Immature natural killer cell (primary cell): ENCODE data around the gene UBXN1. TPM values are rescaled to one million over a fixed set of nuclear protein-coding genes. Genes with fewer than 3 reads are reported as not detected.
A peak's percentile ranks its signal among the peaks of the same experiment; 100 is the strongest.
"Not testable (repeated sequence)": the region's sequence is repeated elsewhere in the genome, so short reads cannot be mapped to it uniquely, and the experiment has no call there.

Experiments
- DNase-seq, 3 donors: peaks; one replicate each; pipeline ENCODE4 v3.0.0; 2022; ENCODE audit warnings: mixed read lengths in 1 of 3
- H3K27ac Mint-ChIP-seq, 6 donors: one replicate each; pipeline ENCODE4 v1.8.0; 2020; ENCODE audit warnings: mixed read lengths in 6 of 6, mild to moderate bottlenecking in 5 of 6, inconsistent platforms in 4 of 6, moderate library complexity in 3 of 6
- H3K27me3 Mint-ChIP-seq, 3 donors: one replicate each; pipeline ENCODE4 v1.8.0; 2020 to 2021; ENCODE audit warnings: low read depth in 3 of 3, mild to moderate bottlenecking in 3 of 3, mixed read lengths in 3 of 3, moderate library complexity in 3 of 3, inconsistent platforms in 1 of 3
- H3K36me3 Mint-ChIP-seq, 3 donors: one replicate each; pipeline ENCODE4 v1.8.0; 2020; ENCODE audit warnings: mixed read lengths in 3 of 3, inconsistent platforms in 2 of 3, mild to moderate bottlenecking in 2 of 3
- H3K4me1 Mint-ChIP-seq, 2 donors: one replicate each; pipeline ENCODE4 v1.8.0; 2020; ENCODE audit warnings: inconsistent platforms in 2 of 2, mild to moderate bottlenecking in 2 of 2, mixed read lengths in 2 of 2, moderate library complexity in 1 of 2
- H3K4me3 Mint-ChIP-seq, 5 donors: one replicate each; pipeline ENCODE4 v1.8.0; 2020; ENCODE audit warnings: mild to moderate bottlenecking in 5 of 5, mixed read lengths in 5 of 5, inconsistent platforms in 3 of 5, moderate library complexity in 3 of 5
- H3K9me3 Mint-ChIP-seq, 6 donors: one replicate each; pipeline ENCODE4 v1.8.0; 2020; ENCODE audit warnings: mild to moderate bottlenecking in 6 of 6, mixed read lengths in 6 of 6, inconsistent platforms in 4 of 6, moderate library complexity in 3 of 6
- polyA plus RNA-seq, 3 donors: library from polyadenylated mRNA; unstranded; fragments of 300-500 nt; fragmentation: Illumina TruSeq; gene quantifications; one replicate each; pipeline ENCODE4 v1.2.3, GENCODE V29; 2021

UBXN1 gene
- polyA plus RNA-seq, 3 donors from 2014 or later: 93.1 to 152 (median 152) TPM

DNA sequence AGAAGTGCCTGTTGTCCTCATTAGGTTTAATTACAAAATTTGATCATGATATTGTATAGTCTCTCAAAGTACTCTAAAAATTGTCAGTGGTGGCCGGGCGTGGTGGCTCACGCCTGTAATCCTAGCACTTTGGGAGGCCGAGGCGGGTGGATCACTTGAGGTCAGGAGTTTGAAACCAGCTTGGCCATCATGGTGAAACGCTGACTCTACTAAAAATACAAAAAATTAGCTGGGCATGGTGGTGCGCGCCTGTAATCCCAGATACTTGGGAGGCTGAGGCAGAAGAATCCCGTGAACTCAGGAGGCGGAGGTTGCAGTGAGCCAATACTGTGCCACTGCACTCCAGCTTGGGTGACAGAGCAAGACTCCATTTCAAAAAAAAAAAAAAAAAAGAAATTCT, 3.5 kb downstream of the UBXN1 start:
- H3K4me3 Mint-ChIP-seq, DNase-seq, H3K9me3 Mint-ChIP-seq: not testable (repeated sequence)
- H3K27me3 Mint-ChIP-seq: peaks cover 14 to 20% (median 17%) of the 10 kb centered on the region in 3 donors
- H3K4me1 Mint-ChIP-seq: peaks cover 54 to 59% of the 10 kb centered on the region in 2 donors
- H3K36me3 Mint-ChIP-seq: peaks cover 8 to 13% (median 10%) of the 10 kb centered on the region in 3 donors
- H3K27ac Mint-ChIP-seq: peak overlapping the region in 1 of 6 donors; percentile 41

DNA sequence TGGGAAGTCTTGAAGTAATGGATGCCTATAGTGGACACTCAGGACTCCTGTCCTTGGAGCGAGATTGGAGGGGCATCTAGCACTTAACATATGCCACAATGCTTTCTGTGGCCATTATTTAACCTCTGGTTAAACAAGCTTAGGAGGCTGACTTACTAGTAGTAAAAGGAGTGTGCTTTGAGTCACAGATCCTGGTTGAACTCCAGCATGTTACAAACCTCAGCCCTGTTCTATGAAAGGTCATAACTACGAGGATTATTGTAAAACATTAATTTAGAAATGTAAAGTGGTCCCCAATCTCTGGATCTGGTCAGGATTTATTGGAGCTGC, 5.7 kb downstream of the UBXN1 start:
- H3K9me3 Mint-ChIP-seq: no peaks in the 10 kb centered on the region
- peaks cover 8 to 13% (median 10%) of the 10 kb centered on the region in 3 donors for H3K36me3 Mint-ChIP-seq
- DNase-seq: no peak
- H3K4me1 Mint-ChIP-seq: peaks cover 52 to 57% of the 10 kb centered on the region in 2 donors
- H3K27me3 Mint-ChIP-seq: peaks cover 5 to 12% (median 11%) of the 10 kb centered on the region in 3 donors
- peak overlapping the region; percentile 26 to 98 (median 94) for H3K27ac Mint-ChIP-seq
- peak overlapping the region in 4 of 5 donors; percentile 27 to 100 (median 98) for H3K4me3 Mint-ChIP-seq

DNA sequence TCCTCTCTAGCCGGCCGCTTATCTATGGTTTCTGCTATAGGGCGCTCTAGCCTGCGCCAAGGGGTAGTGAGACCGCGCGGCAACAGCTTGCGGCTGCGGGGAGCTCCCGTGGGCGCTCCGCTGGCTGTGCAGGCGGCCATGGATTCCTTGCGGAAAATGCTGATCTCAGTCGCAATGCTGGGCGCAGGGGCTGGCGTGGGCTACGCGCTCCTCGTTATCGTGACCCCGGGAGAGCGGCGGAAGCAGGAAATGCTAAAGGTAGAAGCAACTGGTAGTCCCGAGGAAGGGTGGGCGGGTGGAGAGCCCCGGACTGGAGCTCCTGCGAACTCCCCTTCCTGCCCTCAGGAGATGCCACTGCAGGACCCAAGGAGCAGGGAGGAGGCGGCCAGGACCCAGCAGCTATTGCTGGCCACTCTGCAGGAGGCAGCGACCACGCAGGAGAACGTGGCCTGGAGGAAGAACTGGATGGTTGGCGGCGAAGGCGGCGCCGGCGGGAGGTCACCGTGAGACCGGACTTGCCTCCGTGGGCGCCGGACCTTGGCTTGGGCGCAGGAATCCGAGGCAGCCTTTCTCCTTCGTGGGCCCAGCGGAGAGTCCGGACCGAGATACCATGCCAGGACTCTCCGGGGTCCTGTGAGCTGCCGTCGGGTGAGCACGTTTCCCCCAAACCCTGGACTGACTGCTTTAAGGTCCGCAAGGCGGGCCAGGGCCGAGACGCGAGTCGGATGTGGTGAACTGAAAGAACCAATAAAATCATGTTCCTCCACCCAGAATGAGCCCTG, 7.1 kb downstream of the UBXN1 start, which contains the start of the genes LBHD1 and UQCC3:
Gene LBHD1, minus strand, starts transcription at position 660 of the 782 bp plus-strand sequence. CDS start 2,236 bp downstream, outside the sequence.
Gene UQCC3, plus strand, starts transcription at position 66 of the 782 bp plus-strand sequence. Its CDS starts 73 bp downstream, at position 139.
- peaks cover 43 to 51% of the 10 kb centered on the region in 2 donors for H3K4me1 Mint-ChIP-seq
- H3K9me3 Mint-ChIP-seq: no peaks in the 10 kb centered on the region
- H3K27ac Mint-ChIP-seq: peak within 1 kb of the TSS; percentile 92 to 98 (median 96)
- peak; percentile 70 to 86 (median 83) for DNase-seq
- H3K4me3 Mint-ChIP-seq: peak within 1 kb of the TSS; percentile 97 to 100 (median 100)
- peaks cover 4 to 7% (median 4%) of the 10 kb centered on the region in 3 donors for H3K36me3 Mint-ChIP-seq
- H3K27me3 Mint-ChIP-seq: peaks cover 3 to 12% (median 11%) of the 10 kb centered on the region in 3 donors

DNA sequence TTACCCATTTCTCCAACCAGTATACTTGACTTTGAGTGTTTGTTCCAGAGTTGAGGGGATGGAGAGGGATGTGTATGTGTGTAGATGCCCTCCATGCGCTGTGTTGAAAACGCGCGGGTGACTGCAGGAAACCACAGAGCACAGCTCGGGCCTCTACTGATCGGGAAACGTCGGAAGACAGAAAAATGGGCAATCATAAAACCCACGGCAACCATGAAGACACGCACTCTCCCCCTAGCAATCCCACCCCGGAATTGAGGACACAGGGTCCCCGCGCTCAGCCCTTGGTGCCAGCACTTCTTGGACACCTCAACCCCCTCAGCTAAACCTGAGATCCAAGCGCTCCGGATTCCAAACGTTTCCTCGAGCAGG, 7.7 kb downstream of the UBXN1 start:
- Mint-ChIP-seq H3K27ac (peak overlapping the region; percentile 92 to 98 (median 96)), H3K4me1 (peaks cover 45 to 51% of the 10 kb centered on the region in 2 donors), H3K36me3 (peaks cover 4 to 5% (median 4%) of the 10 kb centered on the region in 3 donors), H3K4me3 (peak overlapping the region; percentile 97 to 100 (median 100)), H3K27me3 (peaks cover 3 to 15% (median 13%) of the 10 kb centered on the region in 3 donors), H3K9me3 (no peaks in the 10 kb centered on the region)
- no peak for DNase-seq

DNA sequence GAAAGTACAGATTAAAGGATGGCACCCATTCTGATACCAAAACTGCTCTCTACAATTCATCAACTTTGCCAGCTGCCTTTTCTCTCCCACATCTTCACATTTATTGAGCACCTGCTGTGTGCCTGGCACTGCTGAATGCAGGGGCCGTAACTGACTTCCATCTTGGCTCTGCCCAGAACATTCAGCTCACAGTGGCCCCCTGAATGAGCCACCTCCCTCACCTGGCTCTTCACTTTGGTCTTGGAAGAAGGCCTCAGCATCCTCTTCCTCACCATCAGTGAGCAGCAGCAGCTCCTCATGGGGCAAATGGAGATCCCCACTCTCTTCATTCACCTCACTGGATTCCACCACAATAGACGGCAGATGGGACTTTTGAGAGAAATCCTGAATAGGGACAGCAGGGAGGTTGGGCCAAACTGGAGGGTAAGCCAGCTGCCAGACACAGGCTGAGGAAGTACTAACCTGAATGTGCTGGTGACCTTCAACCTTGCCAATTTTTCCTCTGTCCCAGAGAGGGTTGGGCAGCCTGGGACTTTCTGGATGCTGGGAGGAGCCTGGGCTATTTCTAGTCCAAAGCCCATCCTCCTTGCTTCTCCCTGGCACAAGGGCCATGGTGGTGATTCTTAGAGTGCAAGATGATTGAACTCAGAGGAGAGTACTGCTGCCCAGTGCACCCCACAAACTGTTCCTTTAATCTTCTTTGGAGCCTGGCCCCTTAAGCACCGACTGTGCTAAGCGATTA, 9.3 kb downstream of the UBXN1 start:
- peaks cover 52 to 58% of the 10 kb centered on the region in 2 donors for H3K4me1 Mint-ChIP-seq
- H3K9me3 Mint-ChIP-seq: no peaks in the 10 kb centered on the region
- peaks cover 9 to 23% (median 23%) of the 10 kb centered on the region in 3 donors for H3K27me3 Mint-ChIP-seq
- peak overlapping the region in 5 of 6 donors; percentile 46 to 92 (median 76) for H3K27ac Mint-ChIP-seq
- DNase-seq: no peak
- peaks cover under 1% of the 10 kb centered on the region in 3 donors for H3K36me3 Mint-ChIP-seq
- peak overlapping the region; percentile 97 to 100 (median 100) for H3K4me3 Mint-ChIP-seq

DNA sequence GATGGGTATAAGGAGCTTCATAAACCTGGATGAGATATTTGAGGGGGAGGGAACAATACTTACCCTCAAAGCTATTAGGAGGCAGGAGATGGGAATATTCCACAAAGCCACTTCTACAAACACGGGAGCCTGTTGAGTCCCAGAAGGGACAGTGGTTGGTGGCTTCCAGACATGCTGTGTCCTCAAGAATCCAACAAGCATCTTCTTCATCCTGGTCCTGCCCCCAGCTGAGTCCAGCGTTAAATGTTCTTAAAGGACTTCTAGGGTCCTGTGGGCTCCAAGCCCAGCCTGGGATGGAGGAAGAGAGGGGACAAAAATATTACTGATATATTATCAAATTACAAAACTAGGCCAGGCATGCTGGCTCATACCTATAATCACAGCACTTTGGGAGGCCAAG, 11.4 kb downstream of the UBXN1 start:
- H3K4me3 Mint-ChIP-seq: peak overlapping the region in 2 of 5 donors; percentile 12 to 72
- no peak for DNase-seq
- peaks cover 3 to 9% (median 3%) of the 10 kb centered on the region in 3 donors for H3K36me3 Mint-ChIP-seq
- H3K9me3 Mint-ChIP-seq: no peaks in the 10 kb centered on the region
- peaks cover 55 to 74% of the 10 kb centered on the region in 2 donors for H3K4me1 Mint-ChIP-seq
- H3K27me3 Mint-ChIP-seq: peaks cover 11 to 23% (median 22%) of the 10 kb centered on the region in 3 donors
- H3K27ac Mint-ChIP-seq: peak overlapping the region in 2 of 6 donors; percentile 40 to 55

DNA sequence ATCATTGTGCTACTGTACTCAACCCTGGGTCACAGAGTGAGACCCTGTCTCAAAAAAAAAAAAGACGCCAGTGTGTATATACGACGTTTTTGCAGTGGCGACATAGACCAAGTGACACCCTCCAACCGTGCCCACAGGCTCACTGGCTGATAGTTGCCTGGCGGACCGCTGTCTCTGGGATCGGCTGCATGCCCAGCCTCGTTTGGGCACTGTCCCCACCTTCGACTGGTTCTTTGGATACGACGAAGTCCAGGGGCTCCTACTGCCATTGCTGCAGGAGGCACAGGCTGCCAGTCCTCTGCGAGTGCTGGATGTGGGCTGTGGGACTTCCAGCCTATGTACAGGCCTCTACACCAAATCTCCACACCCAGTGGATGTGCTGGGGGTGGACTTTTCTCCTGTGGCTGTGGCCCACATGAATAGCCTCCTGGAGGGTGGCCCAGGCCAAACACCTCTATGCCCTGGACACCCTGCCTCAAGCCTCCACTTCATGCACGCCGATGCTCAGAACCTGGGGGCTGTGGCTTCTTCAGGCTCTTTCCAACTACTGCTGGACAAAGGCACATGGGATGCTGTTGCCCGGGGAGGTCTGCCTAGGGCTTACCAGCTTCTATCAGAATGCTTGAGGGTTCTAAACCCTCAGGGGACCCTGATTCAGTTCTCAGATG, 12.5 kb downstream of the UBXN1 start:
- no peak for DNase-seq
- H3K4me1 Mint-ChIP-seq: peaks cover 46 to 65% of the 10 kb centered on the region in 2 donors
- peak overlapping the region; percentile 62 to 95 (median 90) for H3K4me3 Mint-ChIP-seq
- no peaks in the 10 kb centered on the region for H3K9me3 Mint-ChIP-seq
- peaks cover 3 to 9% (median 3%) of the 10 kb centered on the region in 3 donors for H3K36me3 Mint-ChIP-seq
- peaks cover 10 to 15% (median 14%) of the 10 kb centered on the region in 3 donors for H3K27me3 Mint-ChIP-seq
- peak overlapping the region in 4 of 6 donors; percentile 66 to 94 (median 90) for H3K27ac Mint-ChIP-seq

DNA sequence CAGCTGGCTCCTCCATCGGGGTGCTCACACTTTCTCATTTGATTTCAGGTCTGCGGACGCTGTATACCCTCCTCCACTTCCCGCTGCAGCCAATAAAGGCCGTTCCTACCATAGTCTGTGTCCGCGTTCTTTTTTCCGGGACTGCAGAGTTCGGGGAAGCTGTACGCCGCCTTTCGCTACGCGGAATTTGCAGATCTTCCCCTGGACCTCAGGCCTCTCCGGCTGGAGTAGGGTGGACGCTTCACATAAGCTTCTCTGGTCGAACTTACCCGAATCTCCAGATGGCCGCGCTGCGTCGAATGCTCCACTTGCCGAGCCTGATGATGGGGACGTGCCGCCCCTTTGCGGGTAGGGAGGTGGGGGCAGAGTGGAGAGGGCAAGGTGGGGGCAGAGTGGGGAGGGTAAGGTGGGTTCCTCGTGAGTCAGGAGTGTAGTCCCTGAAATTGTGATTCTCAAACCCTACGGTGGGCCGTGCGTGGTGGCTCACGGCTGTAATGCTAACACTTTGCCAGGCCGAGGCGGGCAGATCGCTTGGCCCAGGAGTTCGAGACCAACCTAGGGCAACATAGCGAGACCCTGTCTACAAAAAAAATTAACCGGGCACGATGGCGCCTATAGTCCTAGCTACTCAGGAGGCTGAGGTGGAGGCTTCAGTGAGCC, 13.1 kb downstream of the UBXN1 start:
- Mint-ChIP-seq H3K9me3 (no peaks in the 10 kb centered on the region), H3K27ac (peak overlapping the region; percentile 86 to 95 (median 93)), H3K36me3 (peaks cover 3 to 9% (median 3%) of the 10 kb centered on the region in 3 donors), H3K4me3 (peak overlapping the region; percentile 90 to 95 (median 91)), H3K27me3 (peaks cover 8 to 12% (median 11%) of the 10 kb centered on the region in 3 donors), H3K4me1 (peaks cover 39 to 59% of the 10 kb centered on the region in 2 donors)
- DNase-seq: peak; percentile 43 to 65 (median 57)

DNA sequence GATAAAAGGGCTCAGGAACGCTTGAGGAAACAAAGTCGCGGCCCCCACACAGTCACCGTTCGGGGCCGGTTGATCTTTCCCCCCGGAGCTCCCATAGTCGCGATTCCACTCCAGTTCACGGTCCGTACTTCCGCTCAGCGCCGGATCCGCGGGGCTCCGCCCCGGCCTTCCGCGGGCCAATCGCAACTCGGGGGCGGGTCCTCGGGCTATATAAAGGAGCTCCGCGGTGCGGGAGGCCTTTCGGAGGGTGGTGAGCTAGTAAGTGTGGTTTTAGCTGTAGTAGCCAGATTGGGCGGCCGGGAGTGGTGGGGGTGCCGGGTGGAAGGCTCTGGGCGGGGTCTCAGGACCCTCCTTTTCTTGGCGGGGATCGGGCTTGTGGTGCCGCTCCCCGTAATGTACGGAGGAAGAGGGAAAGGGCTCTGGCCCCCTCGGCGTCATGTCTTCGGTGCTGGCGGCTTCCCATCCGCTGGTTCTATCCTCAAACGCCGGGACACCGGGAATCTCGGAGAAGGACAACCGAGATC, 13.7 kb downstream of the UBXN1 start, which contains the start of the genes C11orf98 and CSKMT:
Gene C11orf98, minus strand, starts transcription at position 136 of the 524 bp plus-strand sequence. Its CDS starts 41 bp downstream, at position 95.
Gene CSKMT, plus strand, starts transcription at position 238 of the 524 bp plus-strand sequence. CDS start 568 bp downstream, outside the sequence.
- Mint-ChIP-seq H3K4me1 (peaks cover 34 to 56% of the 10 kb centered on the region in 2 donors), H3K27ac (peak within 1 kb of the TSS; percentile 86 to 95 (median 93)), H3K36me3 (peaks cover 3 to 9% (median 3%) of the 10 kb centered on the region in 3 donors), H3K4me3 (peak within 1 kb of the TSS; percentile 90 to 95 (median 91)), H3K27me3 (peaks cover 8 to 12% (median 11%) of the 10 kb centered on the region in 3 donors), H3K9me3 (no peaks in the 10 kb centered on the region)
- peak; percentile 94 to 96 (median 95) for DNase-seq

DNA sequence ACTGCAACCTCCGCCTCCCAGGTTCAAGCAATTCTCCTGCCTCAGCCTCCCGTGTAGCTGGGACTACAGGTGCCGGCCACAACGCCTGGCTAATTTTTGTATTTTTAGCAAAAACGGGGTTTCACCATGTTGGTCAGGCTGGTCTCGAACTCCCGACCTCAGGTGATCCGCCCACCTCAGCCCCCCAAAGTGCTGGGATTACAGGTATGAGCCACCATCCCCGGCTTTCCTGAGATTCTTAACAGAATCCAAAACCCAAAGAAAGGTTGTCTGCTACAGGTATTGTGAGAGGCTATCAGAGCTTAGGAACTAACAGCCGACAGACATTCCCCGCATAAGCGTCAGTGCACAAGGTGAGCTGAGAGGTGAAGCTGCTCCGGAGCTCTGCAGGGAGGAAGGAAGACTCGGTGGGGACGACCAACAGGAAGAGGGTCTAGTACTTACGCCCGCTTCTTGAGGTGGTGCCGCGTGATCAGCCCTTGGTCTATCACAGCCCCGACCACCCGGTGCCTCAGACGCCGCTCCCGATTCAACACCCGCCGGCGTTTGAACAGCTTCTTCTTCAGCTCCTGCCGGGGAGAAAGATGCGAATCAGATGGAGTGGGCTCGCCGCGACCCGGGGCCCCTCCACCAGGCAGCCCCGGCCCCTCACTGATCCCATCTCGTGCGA, 14.3 kb downstream of the UBXN1 start:
- H3K27me3 Mint-ChIP-seq: peaks cover 8 to 12% (median 11%) of the 10 kb centered on the region in 3 donors
- no peaks in the 10 kb centered on the region for H3K9me3 Mint-ChIP-seq
- H3K4me3 Mint-ChIP-seq: peak overlapping the region; percentile 90 to 95 (median 91)
- DNase-seq: no peak
- H3K27ac Mint-ChIP-seq: peak overlapping the region; percentile 86 to 95 (median 93)
- H3K4me1 Mint-ChIP-seq: peaks cover 29 to 51% of the 10 kb centered on the region in 2 donors
- H3K36me3 Mint-ChIP-seq: peaks cover 3 to 9% (median 3%) of the 10 kb centered on the region in 3 donors

DNA sequence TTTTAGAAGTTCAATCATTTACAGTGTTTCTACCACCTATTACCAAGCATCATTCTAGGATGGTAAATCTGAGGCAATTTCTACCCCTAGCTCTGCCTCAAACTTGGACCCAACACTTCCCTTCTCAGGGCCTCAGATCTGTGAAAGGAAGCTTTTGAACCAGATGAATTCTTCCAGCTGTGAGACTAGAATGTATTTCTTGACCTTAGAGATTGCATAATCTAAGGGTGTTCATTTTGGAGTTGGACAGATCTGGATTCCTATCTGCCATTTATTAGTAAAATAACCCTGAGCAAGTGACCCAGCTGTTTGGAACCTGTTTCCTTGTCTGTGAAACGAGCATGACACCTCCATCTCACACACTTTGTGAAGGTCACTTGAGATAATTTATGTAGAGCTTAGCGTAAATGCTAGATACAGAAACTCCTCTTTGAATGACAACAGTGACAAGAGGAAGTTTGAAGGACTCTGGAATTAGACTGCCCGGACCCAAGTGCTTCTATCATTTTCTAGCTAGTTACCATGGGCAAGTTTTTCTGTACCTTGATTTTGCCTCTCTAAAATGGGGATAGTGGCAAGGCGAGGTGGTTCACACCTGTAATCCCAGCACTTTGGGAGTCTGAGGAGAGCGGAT, 22.0 kb downstream of the UBXN1 start:
- H3K36me3 Mint-ChIP-seq: no peaks in the 10 kb centered on the region
- no peaks in the 10 kb centered on the region for H3K9me3 Mint-ChIP-seq
- peaks cover 12 to 17% of the 10 kb centered on the region in 2 donors for H3K4me1 Mint-ChIP-seq
- no peak overlapping the region for H3K4me3 Mint-ChIP-seq
- no peak overlapping the region for H3K27ac Mint-ChIP-seq
- DNase-seq: no peak
- H3K27me3 Mint-ChIP-seq: peaks cover 9 to 26% (median 24%) of the 10 kb centered on the region in 3 donors
